NB4 (cell line): Measurements from ENCODE around the gene NAA40.

ENCODE experiments used
- DNase-seq: peaks from one replicate; pipeline ENCODE4 v3.0.0; 2010; ENCODE audit warnings: low read depth
- H3K4me3 ChIP-seq: one replicate; pipeline ENCODE4 v1.5.1; 2011; ENCODE audit warnings: mild to moderate bottlenecking, low read depth, low read length, moderate library complexity
- CTCF ChIP-seq: IDR thresholded peaks from one replicate; pipeline ENCODE4 v1.5.1; 2012; ENCODE audit warnings: low read depth, low read length
- MAX ChIP-seq: IDR thresholded peaks from 2 replicates; pipeline ENCODE4 v1.6.1; 2011; ENCODE audit warnings: low read depth, low read length
- MYC ChIP-seq: IDR thresholded peaks from 2 replicates; pipeline ENCODE4 v1.6.1; 2011; ENCODE audit warnings: low read depth, low read length
- POLR2A ChIP-seq: IDR thresholded peaks from 2 replicates; pipeline ENCODE4 v1.6.1; 2011; ENCODE audit warnings: mild to moderate bottlenecking; ENCODE audit not compliant: insufficient read length; ENCODE audit errors: extremely low read depth

The NAA40 gene

GRCh38 chr11:63986932-63987513 lies 48.2 kb downstream of the NAA40 start:
- no peak for DNase-seq
- no peak for TF ChIP-seq POLR2A
- TF ChIP-seq MAX, result no peak
- TF ChIP-seq CTCF, result no peak
- TF ChIP-seq MYC, result no peak
- peak overlapping the region; percentile 80 for H3K4me3 ChIP-seq

- H3K4me3 ChIP-seq, result no peak overlapping the region
- no peak for TF ChIP-seq POLR2A
- TF ChIP-seq CTCF, result no peak
- no peak for TF ChIP-seq MYC
- no peak for TF ChIP-seq MAX
- no peak for DNase-seq
Observed at GRCh38 chr11:63991558-63991957, 52.8 kb downstream of the NAA40 start.

GRCh38 chr11:63993100-63993499 lies 54.3 kb downstream of the NAA40 start:
- H3K4me3 ChIP-seq, result no peak overlapping the region
- no peak for TF ChIP-seq MYC
- no peak for TF ChIP-seq CTCF
- TF ChIP-seq MAX, result no peak
- DNase-seq, result no peak

GRCh38 chr11:63993993-63994392 lies 55.2 kb downstream of the NAA40 start:
- H3K4me3 ChIP-seq, result no peak overlapping the region
- TF ChIP-seq MYC (no peak), MAX (0 out of 2 replicates have a peak, but pooled peaks have one; percentile 27), POLR2A (no peak)
- no peak for DNase-seq

GRCh38 chr11:63996512-63996911 lies 57.7 kb downstream of the NAA40 start:
- TF ChIP-seq MYC (no peak), MAX (no peak)
- no peak for DNase-seq

GRCh38 chr11:63997104-63997700 lies 58.4 kb downstream of the NAA40 start:
- TF ChIP-seq MYC, result no peak
- TF ChIP-seq CTCF, result no peak
- no peak for TF ChIP-seq MAX
- TF ChIP-seq POLR2A, result no peak
- H3K4me3 ChIP-seq, result no peak overlapping the region
- no peak for DNase-seq

More at GRCh38 chr11:63996512-63996911, 57.7 kb downstream of the NAA40 start:
- no peak overlapping the region for H3K4me3 ChIP-seq

GRCh38 chr11:63997801-63998337 lies 59.1 kb downstream of the NAA40 start:
- no peak for TF ChIP-seq POLR2A
- no peak for TF ChIP-seq CTCF
- H3K4me3 ChIP-seq, result no peak overlapping the region
- no peak for DNase-seq
